Endothelial cell of umbilical vein (primary cell): ENCODE results near the gene TIGD1. TPM values are rescaled to one million over a fixed set of nuclear protein-coding genes. Genes with fewer than 3 reads are reported as not detected.

Source experiments
- BruUV-seq: library from RNA; stranded (reverse); fragments of 400-500 nt; replicated peaks from 2 replicates; lab custom pipeline; 2021; lab: Mats Ljungman, UMichigan
- CTCF ChIA-PET: fragments of 300-600, 350-600 bp; sonication (Branson Sonifier 250); formaldehyde crosslinking; loops from one replicate; lab custom pipeline; 2021; ENCODE audit warnings: antibody characterized with exemption, inconsistent platforms; lab: Charles Lee
- POLR2A ChIA-PET: fragments of 300-600, 350-600 bp; sonication (Branson Sonifier 250); formaldehyde crosslinking; loops from one replicate; lab custom pipeline; 2021; ENCODE audit warnings: antibody characterized with exemption, inconsistent platforms; lab: Charles Lee
- DNase-seq: peaks from one replicate; pipeline ENCODE4 v3.0.0-alpha.2; 2011; ENCODE audit warnings: low read depth, low spot score
- FAIRE-seq: peaks from 2 replicates; lab custom pipeline; 2011; peaks lifted over from hg19 to GRCh38; lab: Jason Lieb, UNC
- H2AFZ ChIP-seq: 2 replicates; pipeline ENCODE4 v1.6.0; 2012; ENCODE audit warnings: low read depth, low read length, control low read depth, inconsistent platforms
- H3K27ac ChIP-seq: 2 replicates; pipeline ENCODE4 v1.5.1; 2011; ENCODE audit warnings: low read depth, mild to moderate bottlenecking, control low read depth, low read length, moderate library complexity; ENCODE audit not compliant: insufficient read depth
- H3K27me3 ChIP-seq, 2 experiments: 2 replicates each; pipeline versions ENCODE4 v1.6.0 to v1.6.1; 2011; ENCODE audit warnings: low read length in 2 of 2, mixed read lengths in 1 of 2; ENCODE audit not compliant: control insufficient read depth in 2 of 2, insufficient read depth in 2 of 2
- H3K36me3 ChIP-seq, 2 experiments: 2 replicates in 1 of 2; 3 replicates in 1 of 2; pipeline ENCODE4 v1.5.1; 2011; ENCODE audit warnings: low read length in 2 of 2, mild to moderate bottlenecking in 1 of 2, moderate library complexity in 1 of 2; ENCODE audit not compliant: control insufficient read depth in 2 of 2, insufficient read depth in 2 of 2; ENCODE audit errors: extremely low read depth in 1 of 2
- H3K4me1 ChIP-seq: 3 replicates; pipeline ENCODE4 v1.5.1; 2011; ENCODE audit warnings: mild to moderate bottlenecking, low read length; ENCODE audit not compliant: control insufficient read depth, insufficient read depth; ENCODE audit errors: extremely low read depth
- H3K4me2 ChIP-seq: 2 replicates; pipeline ENCODE4 v1.6.1; 2011; ENCODE audit warnings: low read length, control low read depth, mixed read lengths; ENCODE audit not compliant: insufficient read depth
- H3K4me3 ChIP-seq, 3 experiments: fragments of 200-600 bp in 1 of 3; sonication (generic), shearing (Covaris generic) in 1 of 3; replicated peaks in 1 of 3; 2 replicates each; pipeline ENCODE4 v1.5.1; 2011 to 2016; ENCODE audit warnings: control low read depth in 3 of 3, low read length in 3 of 3, mild to moderate bottlenecking in 2 of 3, inconsistent platforms in 1 of 3, low read depth in 1 of 3, moderate library complexity in 1 of 3; ENCODE audit not compliant: insufficient read depth in 1 of 3
- H3K79me2 ChIP-seq: 2 replicates; pipeline ENCODE4 v1.6.0; 2012; ENCODE audit warnings: low read length, inconsistent platforms; ENCODE audit not compliant: control insufficient read depth, insufficient read depth
- H3K9ac ChIP-seq: replicated peaks from 2 replicates; pipeline ENCODE3; 2011; ENCODE audit warnings: low read length, control low read depth; ENCODE audit not compliant: insufficient read depth; ENCODE audit errors: extremely low read depth
- H3K9me1 ChIP-seq: replicated peaks from 3 replicates; pipeline ENCODE4 v1.6.0; 2011; ENCODE audit warnings: mild to moderate bottlenecking, low read length; ENCODE audit not compliant: control insufficient read depth, insufficient read depth; ENCODE audit errors: extremely low read depth
- H3K9me3 ChIP-seq: replicated peaks from 2 replicates; pipeline ENCODE4 v1.5.1; 2012; ENCODE audit warnings: low read length, inconsistent platforms; ENCODE audit not compliant: control insufficient read depth, insufficient read depth
- H4K20me1 ChIP-seq: replicated peaks from 2 replicates; pipeline ENCODE3; 2011; ENCODE audit warnings: mild to moderate bottlenecking, low read length; ENCODE audit not compliant: control insufficient read depth, insufficient read depth; ENCODE audit errors: extremely low read depth
- EZH2 ChIP-seq: IDR thresholded peaks from 2 replicates; pipeline ENCODE4 v1.6.1; 2012; ENCODE audit warnings: borderline replicate concordance, low read depth, mild to moderate bottlenecking, moderate library complexity, low read length, inconsistent platforms; ENCODE audit not compliant: severe bottlenecking
- FOS ChIP-seq: IDR thresholded peaks from 2 replicates; pipeline ENCODE4 v1.6.1; 2011; ENCODE audit warnings: mild to moderate bottlenecking, low read length, moderate library complexity, borderline replicate concordance; ENCODE audit not compliant: insufficient read depth
- GATA2 ChIP-seq: IDR thresholded peaks from 2 replicates; pipeline ENCODE4 v1.7.0; 2011; ENCODE audit warnings: low read depth, mild to moderate bottlenecking, moderate library complexity, mixed read lengths, low read length; ENCODE audit not compliant: insufficient read length, insufficient read depth
- JUN ChIP-seq: IDR thresholded peaks from 2 replicates; pipeline ENCODE4 v1.6.1; 2011; ENCODE audit warnings: borderline replicate concordance, low read depth; ENCODE audit not compliant: insufficient read length, insufficient read depth
- MYC ChIP-seq: IDR thresholded peaks from one replicate; pipeline ENCODE4 v1.6.1; 2011; ENCODE audit warnings: mild to moderate bottlenecking, low read depth, low read length
- dilution Hi-C: fragments of 300-500 bp; cut with MboI; formaldehyde crosslinking; loops from one replicate; pipeline ENCODE4 v1.15.0; 2019; ENCODE audit warnings: low sequenced_read_pairs; ENCODE audit not compliant: extremely low pct_ligation_motif_present
- intact Hi-C: fragments of 100-400 bp; cut with micrococcal nuclease; formaldehyde crosslinking; loops from one replicate; pipeline ENCODE4 v1.10.0; 2022
- polyA plus RNA-seq, 4 experiments: library from polyadenylated mRNA; depleted of rRNA in 3 of 4; stranded (reverse) in 3 of 4; unstranded in 1 of 4; fragments of >200 nt; gene quantifications; 2 replicates each; pipeline versions ENCODE4 v1.2.1 to v1.2.3, GENCODE V29; 2011 to 2012; ENCODE audit warnings: missing spikeins in 1 of 4
- total RNA-seq: library from RNA; stranded (reverse); gene quantifications from 2 replicates; pipeline ENCODE4 v1.2.3, GENCODE V29; 2021
- TF ChIP-seq, protein P1 (sequence below), 2 donors: IDR thresholded peaks; 1 replicate in 1 of 2; 2 replicates in 1 of 2; pipeline ENCODE4 v1.5.1; 2011; ENCODE audit warnings: low read length in 2 of 2, mild to moderate bottlenecking in 2 of 2, moderate library complexity in 2 of 2, control low read depth in 1 of 2, inconsistent platforms in 1 of 2, low read depth in 1 of 2; ENCODE audit not compliant: insufficient read depth in 1 of 2; ENCODE audit errors: extremely low read depth in 1 of 2

The TIGD1 gene
- total and polyA plus RNA-seq, 2 donors (not counting 3 experiments of a cell fraction or from before 2014, with no cell fraction given) = 1.6 to 3.3 TPM

DNA sequence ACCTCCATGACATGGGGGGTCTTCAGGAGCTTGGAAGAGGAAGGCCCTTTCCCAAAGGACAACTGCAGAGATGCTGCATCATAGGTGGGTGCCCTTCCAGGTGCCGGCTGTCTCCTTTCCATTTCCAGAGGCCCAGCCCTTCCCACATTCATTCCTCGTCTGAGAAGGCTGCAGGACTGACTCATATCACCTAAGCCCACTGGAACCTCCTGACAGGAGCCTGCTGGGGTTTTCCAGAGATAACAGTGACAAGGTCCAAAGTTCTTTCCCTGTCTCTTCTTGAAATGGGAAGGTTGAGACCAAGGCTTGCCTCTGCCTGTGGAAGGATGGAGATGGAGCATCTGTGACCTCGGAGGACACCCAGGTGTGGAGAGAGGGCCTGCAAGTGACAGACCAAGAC, 33.8 kb downstream of the TIGD1 start:
- DNase-seq (no peak), FAIRE-seq (no peak)
- Histone ChIP-seq H3K4me2 (no peak overlapping the region), H3K79me2 (no peaks in the 10 kb centered on the region), H3K36me3 (no peaks in the 10 kb centered on the region), H3K9ac (no peak overlapping the region), H2AFZ (no peak overlapping the region), H3K4me1 (no peaks in the 10 kb centered on the region), H4K20me1 (no peaks in the 10 kb centered on the region), H3K4me3 (no peak overlapping the region), H3K9me1 (no peaks in the 10 kb centered on the region), H3K27ac (no peak overlapping the region), H3K27me3 (peaks cover 10 to 17% of the 10 kb centered on the region in 2 experiments), H3K9me3 (no peaks in the 10 kb centered on the region)
- dilution Hi-C loops (no loop called here), intact Hi-C loops (no loop called here)
- BruUV-seq = no TSS peak
- CTCF ChIA-PET = no interaction called here
- TF ChIP-seq MYC (no peak), GATA2 (no peak), FOS (no peak), JUN (no peak), EZH2 (no peak)
- TF ChIP-seq, protein P1, sequence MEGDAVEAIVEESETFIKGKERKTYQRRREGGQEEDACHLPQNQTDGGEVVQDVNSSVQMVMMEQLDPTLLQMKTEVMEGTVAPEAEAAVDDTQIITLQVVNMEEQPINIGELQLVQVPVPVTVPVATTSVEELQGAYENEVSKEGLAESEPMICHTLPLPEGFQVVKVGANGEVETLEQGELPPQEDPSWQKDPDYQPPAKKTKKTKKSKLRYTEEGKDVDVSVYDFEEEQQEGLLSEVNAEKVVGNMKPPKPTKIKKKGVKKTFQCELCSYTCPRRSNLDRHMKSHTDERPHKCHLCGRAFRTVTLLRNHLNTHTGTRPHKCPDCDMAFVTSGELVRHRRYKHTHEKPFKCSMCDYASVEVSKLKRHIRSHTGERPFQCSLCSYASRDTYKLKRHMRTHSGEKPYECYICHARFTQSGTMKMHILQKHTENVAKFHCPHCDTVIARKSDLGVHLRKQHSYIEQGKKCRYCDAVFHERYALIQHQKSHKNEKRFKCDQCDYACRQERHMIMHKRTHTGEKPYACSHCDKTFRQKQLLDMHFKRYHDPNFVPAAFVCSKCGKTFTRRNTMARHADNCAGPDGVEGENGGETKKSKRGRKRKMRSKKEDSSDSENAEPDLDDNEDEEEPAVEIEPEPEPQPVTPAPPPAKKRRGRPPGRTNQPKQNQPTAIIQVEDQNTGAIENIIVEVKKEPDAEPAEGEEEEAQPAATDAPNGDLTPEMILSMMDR (IDR thresholded peaks at IDR 0.05; ENCODE audit: extremely low read depth in 1 of 2, insufficient read depth in 1 of 2, low read depth in 1 of 2, low read length in 2 of 2) = no peak
- POLR2A ChIA-PET = no interaction called here
